T-helper 17 cell (primary cell): ENCODE data around the gene GPR4. TPM values are rescaled to one million over a fixed set of nuclear protein-coding genes. Genes with fewer than 3 reads are reported as not detected.

Experiments used
- ATAC-seq: fragments of 150-1000 bp; cut with Tn5 transposase; 2 replicates; pipeline ENCODE4 v1.10.0; 2021; ENCODE audit warnings: mild to moderate bottlenecking, moderate library complexity
- DNase-seq, 3 donors: peaks; one replicate each; pipeline versions ENCODE4 v3.0.0 to v3.0.0-alpha.2; 2020 to 2021
- H3K9me3 ChIP-seq: one replicate; pipeline ENCODE4 v1.7.0; 2013; ENCODE audit warnings: low read length, mild to moderate bottlenecking; ENCODE audit not compliant: control insufficient read depth, poor library complexity, severe bottlenecking
- H3K27ac Mint-ChIP-seq: one replicate; pipeline ENCODE4 v1.8.0; 2022; ENCODE audit warnings: mild to moderate bottlenecking, moderate library complexity, mixed read lengths
- H3K27me3 Mint-ChIP-seq: one replicate; pipeline ENCODE4 v1.8.0; 2022; ENCODE audit warnings: mixed read lengths
- H3K36me3 Mint-ChIP-seq: one replicate; pipeline ENCODE4 v1.8.0; 2022; ENCODE audit warnings: low read depth, mixed read lengths
- H3K4me1 Mint-ChIP-seq: one replicate; pipeline ENCODE4 v1.8.0; 2022; ENCODE audit warnings: mild to moderate bottlenecking, mixed read lengths
- H3K4me3 Mint-ChIP-seq: one replicate; pipeline ENCODE4 v1.8.0; 2022; ENCODE audit warnings: mild to moderate bottlenecking, moderate library complexity, mixed read lengths
- total RNA-seq, 4 donors: library from RNA in 2 of 4; stranded (reverse) in 2 of 4; gene quantifications; one replicate each; pipeline ENCODE4 v1.2.3 and lab custom pipeline; 2022 to 2026

GPR4 gene
- not detected for total RNA-seq
- total RNA-seq (lab: John Stamatoyannopoulos, UW): 0 reads per million in 2 donors

GRCh38 chr19:45601524-45602374 lies at the start of gene GPR4:
Gene GPR4 (minus strand): TSS chr19:45602212. CDS start chr19:45591866, 10,346 bp downstream.
- H3K36me3 Mint-ChIP-seq: peaks cover 17% of the 10 kb centered on the region
- peak within 1 kb of the TSS; percentile 73 for H3K4me3 Mint-ChIP-seq
- no peaks in the 10 kb centered on the region for H3K9me3 ChIP-seq
- no peak within 1 kb of the TSS for H3K27ac Mint-ChIP-seq
- peaks cover 69% of the 10 kb centered on the region for H3K27me3 Mint-ChIP-seq
- DNase-seq (no peak), ATAC-seq (no peak)
- peaks cover 36% of the 10 kb centered on the region for H3K4me1 Mint-ChIP-seq

GRCh38 chr19:45650722-45651121 lies 48.7 kb upstream of the GPR4 start:
- H3K27me3 Mint-ChIP-seq: no peaks in the 10 kb centered on the region
- no peak for ATAC-seq
- H3K4me3 Mint-ChIP-seq: no peak overlapping the region
- H3K4me1 Mint-ChIP-seq: peaks cover 3% of the 10 kb centered on the region
- no peak overlapping the region for H3K27ac Mint-ChIP-seq
- no peak for DNase-seq
- no peaks in the 10 kb centered on the region for H3K9me3 ChIP-seq
- no peaks in the 10 kb centered on the region for H3K36me3 Mint-ChIP-seq

GRCh38 chr19:45646345-45646698 lies 44.3 kb upstream of the GPR4 start:
- Mint-ChIP-seq H3K4me1 (peaks cover 24% of the 10 kb centered on the region), H3K4me3 (peak overlapping the region; percentile 87), H3K27ac (peak overlapping the region; percentile 53), H3K36me3 (no peaks in the 10 kb centered on the region), H3K27me3 (no peaks in the 10 kb centered on the region)
- ATAC-seq (no peak), DNase-seq (no peak)
- H3K9me3 ChIP-seq: no peaks in the 10 kb centered on the region

- Mint-ChIP-seq H3K4me1 (peaks cover 29% of the 10 kb centered on the region), H3K27ac (peak overlapping the region; percentile 53), H3K4me3 (peak overlapping the region; percentile 87), H3K27me3 (no peaks in the 10 kb centered on the region), H3K36me3 (no peaks in the 10 kb centered on the region)
- DNase-seq (peak; percentile 60 to 72 (median 67)), ATAC-seq (peak; percentile 65)
- no peaks in the 10 kb centered on the region for H3K9me3 ChIP-seq
Observed at GRCh38 chr19:45645631-45646344, 43.8 kb upstream of the GPR4 start.

- ATAC-seq (no peak), DNase-seq (no peak)
- peak overlapping the region; percentile 87 for H3K4me3 Mint-ChIP-seq
- H3K4me1 Mint-ChIP-seq: peaks cover 31% of the 10 kb centered on the region
- H3K27ac Mint-ChIP-seq: peak overlapping the region; percentile 51
- no peaks in the 10 kb centered on the region for H3K27me3 Mint-ChIP-seq
- H3K36me3 Mint-ChIP-seq: no peaks in the 10 kb centered on the region
- H3K9me3 ChIP-seq: no peaks in the 10 kb centered on the region
Observed at GRCh38 chr19:45645068-45645630, 43.1 kb upstream of the GPR4 start.

GRCh38 chr19:45643927-45644771 lies 42.1 kb upstream of the GPR4 start:
- Mint-ChIP-seq H3K27ac (peak overlapping the region; percentile 51), H3K4me1 (peaks cover 32% of the 10 kb centered on the region), H3K27me3 (no peaks in the 10 kb centered on the region), H3K4me3 (no peak overlapping the region), H3K36me3 (no peaks in the 10 kb centered on the region)
- DNase-seq (no peak), ATAC-seq (no peak)
- no peaks in the 10 kb centered on the region for H3K9me3 ChIP-seq

- peaks cover 38% of the 10 kb centered on the region for H3K4me1 Mint-ChIP-seq
- DNase-seq: peak; percentile 73 to 92 (median 75)
- ATAC-seq: peak; percentile 32
- peak overlapping the region; percentile 94 for H3K4me3 Mint-ChIP-seq
- no peaks in the 10 kb centered on the region for H3K36me3 Mint-ChIP-seq
- no peaks in the 10 kb centered on the region for H3K9me3 ChIP-seq
- peak overlapping the region; percentile 93 for H3K27ac Mint-ChIP-seq
- H3K27me3 Mint-ChIP-seq: no peaks in the 10 kb centered on the region
Observed at GRCh38 chr19:45643024-45643926, 41.3 kb upstream of the GPR4 start.

- DNase-seq (peak; percentile 23 to 44 (median 43)), ATAC-seq (no peak)
- Mint-ChIP-seq H3K4me1 (peaks cover 38% of the 10 kb centered on the region), H3K4me3 (peak overlapping the region; percentile 94), H3K27me3 (no peaks in the 10 kb centered on the region), H3K36me3 (no peaks in the 10 kb centered on the region), H3K27ac (peak overlapping the region; percentile 93)
- no peaks in the 10 kb centered on the region for H3K9me3 ChIP-seq
Observed at GRCh38 chr19:45641274-45642105, 39.5 kb upstream of the GPR4 start.

- ATAC-seq: no peak
- Mint-ChIP-seq H3K27me3 (no peaks in the 10 kb centered on the region), H3K36me3 (no peaks in the 10 kb centered on the region), H3K27ac (peak overlapping the region; percentile 93), H3K4me1 (peaks cover 35% of the 10 kb centered on the region), H3K4me3 (peak overlapping the region; percentile 94)
- no peaks in the 10 kb centered on the region for H3K9me3 ChIP-seq
- DNase-seq: peak in 1 of 3 donors; percentile 22
Observed at GRCh38 chr19:45640849-45641273, 38.8 kb upstream of the GPR4 start.

- H3K4me3 Mint-ChIP-seq: peak within 1 kb of the TSS; percentile 94
- H3K36me3 Mint-ChIP-seq: no peaks in the 10 kb centered on the region
- peak within 1 kb of the TSS; percentile 93 for H3K27ac Mint-ChIP-seq
- peaks cover 30% of the 10 kb centered on the region for H3K4me1 Mint-ChIP-seq
- DNase-seq: peak; percentile 32 to 55 (median 44)
- ATAC-seq: no peak
- no peaks in the 10 kb centered on the region for H3K9me3 ChIP-seq
- H3K27me3 Mint-ChIP-seq: no peaks in the 10 kb centered on the region
Observed at GRCh38 chr19:45638930-45639729, 37.1 kb upstream of the GPR4 start, which contains the start of gene EML2. Gene EML2 (minus strand): TSS chr19:45639397. CDS start chr19:45639376, 21 bp downstream.
